HCT116 (cell line): ENCODE data around the gene DCP1B. TPM values are rescaled to one million over a fixed set of nuclear protein-coding genes. Genes with fewer than 3 reads are reported as not detected.

ENCODE experiments used
- ATAC-seq: fragments of 200-7000 bp; cut with Tn5 transposase; 2 replicates; pipeline ENCODE4 v1.9.1; 2020; ENCODE audit warnings: mild to moderate bottlenecking, moderate library complexity
- BruUV-seq: library from RNA; stranded (reverse); fragments of 400-500 nt; replicated peaks from 2 replicates; lab custom pipeline; 2021; lab: Mats Ljungman, UMichigan
- CTCF ChIA-PET: fragments of 300-600 bp; sonication (Branson Sonifier 250); formaldehyde crosslinking; loops from one replicate; lab custom pipeline; 2021; ENCODE audit warnings: antibody characterized with exemption; lab: Charles Lee
- POLR2A ChIA-PET: fragments of 300-600, 350-600 bp; sonication (Branson Sonifier 250); formaldehyde crosslinking; loops from one replicate; lab custom pipeline; 2021; ENCODE audit warnings: antibody characterized with exemption; lab: Charles Lee
- RAD21 ChIA-PET, 2 experiments: fragments of 300-600 bp; sonication (Branson Sonifier 250); formaldehyde crosslinking; loops; one replicate each; lab custom pipeline; 2023; ENCODE audit warnings: low total read pairs in 2 of 2; ENCODE audit not compliant: uncharacterized antibody in 2 of 2, unreplicated experiment in 2 of 2, low non-redundant PET in 1 of 2; lab: Charles Lee
- DNase-seq: peaks from one replicate; pipeline ENCODE4 v3.0.0-alpha.2; 2010; ENCODE audit warnings: low read depth, low spot score
- H2AFZ ChIP-seq: fragments of 200-600 bp; shearing (Covaris generic), sonication (generic); 2 replicates; pipeline ENCODE4 v1.6.1; 2017; ENCODE audit warnings: low read depth, mixed run types, mixed read lengths, antibody characterized with exemption, low read length; ENCODE audit not compliant: poor library complexity, severe bottlenecking
- H3K27ac ChIP-seq: 2 replicates; pipeline ENCODE4 v1.5.1; 2012; ENCODE audit warnings: low read depth, low read length
- H3K27me3 ChIP-seq: fragments of 200-600 bp; sonication (generic); 2 replicates; pipeline ENCODE4 v1.6.1; 2016; ENCODE audit warnings: mixed run types, low read length, mixed read lengths; ENCODE audit not compliant: insufficient read depth
- H3K36me3 ChIP-seq, 2 experiments: fragments of 200-500 bp in 1 of 2; fragments of 200-600 bp in 1 of 2; sonication (Bioruptor generic) in 1 of 2; sonication (generic) in 1 of 2; 2 replicates each; pipeline versions ENCODE4 v1.5.1 to v1.6.1; 2014 to 2016; ENCODE audit warnings: low read length in 2 of 2, inconsistent platforms in 1 of 2, mixed read lengths in 1 of 2, mixed run types in 1 of 2; ENCODE audit not compliant: insufficient read depth in 2 of 2, control insufficient read depth in 1 of 2
- H3K4me1 ChIP-seq, 2 experiments: fragments of 200-600 bp in 1 of 2; sonication (generic) in 1 of 2; 2 replicates each; pipeline versions ENCODE4 v1.5.1 to v1.6.1; 2012 to 2017; ENCODE audit warnings: low read length in 2 of 2, inconsistent platforms in 1 of 2, mild to moderate bottlenecking in 1 of 2, mixed read lengths in 1 of 2, mixed run types in 1 of 2, moderate library complexity in 1 of 2; ENCODE audit not compliant: insufficient read depth in 2 of 2, control insufficient read depth in 1 of 2
- H3K4me2 ChIP-seq: fragments of 200-600 bp; sonication (generic); 2 replicates; pipeline ENCODE4 v1.6.1; 2017; ENCODE audit warnings: mixed run types, low read length, mixed read lengths
- H3K4me3 ChIP-seq, 2 experiments: fragments of 200-600 bp in 1 of 2; sonication (generic) in 1 of 2; replicated peaks in 1 of 2; 2 replicates each; pipeline ENCODE4 v1.5.1; 2011 to 2016; ENCODE audit warnings: low read length in 2 of 2, control low read depth in 1 of 2, low read depth in 1 of 2, mild to moderate bottlenecking in 1 of 2, mixed read lengths in 1 of 2, mixed run types in 1 of 2
- H3K79me2 ChIP-seq: fragments of 200-600 bp; sonication (generic); 2 replicates; pipeline ENCODE4 v1.6.1; 2017; ENCODE audit warnings: mild to moderate bottlenecking, mixed run types, low read length, moderate library complexity, mixed read lengths; ENCODE audit not compliant: insufficient read depth
- H3K9ac ChIP-seq: fragments of 200-600 bp; sonication (generic); 2 replicates; pipeline ENCODE4 v1.6.1; 2016; ENCODE audit warnings: low read length, mixed read lengths
- H3K9me2 ChIP-seq: fragments of 200-600 bp; sonication (generic), shearing (Covaris generic); 2 replicates; pipeline ENCODE4 v1.6.1; 2017; ENCODE audit warnings: mixed run types, mild to moderate bottlenecking, moderate library complexity; ENCODE audit not compliant: insufficient read depth
- H3K9me3 ChIP-seq, 2 experiments: fragments of 200-500 bp in 1 of 2; fragments of 200-600 bp in 1 of 2; sonication (Bioruptor generic) in 1 of 2; sonication (generic) in 1 of 2; 2 replicates each; pipeline ENCODE4 v1.6.1; 2014 to 2017; ENCODE audit warnings: low read length in 2 of 2, mixed read lengths in 2 of 2, inconsistent platforms in 1 of 2, low read depth in 1 of 2, mild to moderate bottlenecking in 1 of 2, mixed run types in 1 of 2, moderate library complexity in 1 of 2; ENCODE audit not compliant: control insufficient read depth in 1 of 2, insufficient read depth in 1 of 2
- H4K20me1 ChIP-seq: fragments of 200-600 bp; sonication (generic), shearing (Covaris generic); 2 replicates; pipeline ENCODE4 v1.6.1; 2017; ENCODE audit warnings: mixed run types, mild to moderate bottlenecking, moderate library complexity; ENCODE audit not compliant: insufficient read depth
- CBX3 ChIP-seq: IDR thresholded peaks from 2 replicates; pipeline ENCODE4 v1.6.1; 2012; ENCODE audit warnings: low read depth
- CEBPB ChIP-seq: IDR thresholded peaks from 2 replicates; pipeline ENCODE4 v1.6.1; 2012; ENCODE audit warnings: low read depth
- EGR1 ChIP-seq: IDR thresholded peaks from 2 replicates; pipeline ENCODE4 v1.6.1; 2012; ENCODE audit warnings: low read depth
- ELF1 ChIP-seq: IDR thresholded peaks from 2 replicates; pipeline ENCODE4 v1.6.1; 2012; ENCODE audit warnings: low read depth, borderline replicate concordance
- EZH2 ChIP-seq: fragments of 200-600 bp; sonication (generic); IDR thresholded peaks from 2 replicates; pipeline ENCODE4 v1.6.1; 2017; ENCODE audit warnings: antibody characterized with exemption, mixed run types
- EZH2phosphoT487 ChIP-seq: fragments of 200-600 bp; IDR thresholded peaks from 2 replicates; pipeline ENCODE4 v1.6.1; 2018; ENCODE audit warnings: antibody characterized with exemption, borderline replicate concordance
- FOSL1 ChIP-seq: IDR thresholded peaks from 2 replicates; pipeline ENCODE4 v1.6.1; 2012; ENCODE audit warnings: low read depth
- JUND ChIP-seq: IDR thresholded peaks from 2 replicates; pipeline ENCODE4 v1.6.1; 2012
- SIN3A ChIP-seq: IDR thresholded peaks from 2 replicates; pipeline ENCODE4 v1.6.1; 2012; ENCODE audit warnings: low read depth
- SP1 ChIP-seq: IDR thresholded peaks from 2 replicates; pipeline ENCODE4 v1.6.1; 2012; ENCODE audit warnings: low read depth
- SRF ChIP-seq: IDR thresholded peaks from 2 replicates; pipeline ENCODE4 v1.6.1; 2012; ENCODE audit warnings: low read depth
- TCF7L2 ChIP-seq: IDR thresholded peaks from 2 replicates; pipeline ENCODE4 v1.7.0; 2011; ENCODE audit warnings: borderline replicate concordance, inconsistent platforms; ENCODE audit not compliant: insufficient read depth, insufficient read length; ENCODE audit errors: extremely low read depth
- YY1 ChIP-seq: IDR thresholded peaks from 2 replicates; pipeline ENCODE4 v1.6.1; 2011; ENCODE audit warnings: low read length, low read depth, moderate library complexity, mild to moderate bottlenecking; ENCODE audit not compliant: insufficient replicate concordance; ENCODE audit errors: extremely low read depth
- ZFX ChIP-seq: fragments of 450-650 bp; IDR thresholded peaks from 2 replicates; pipeline ENCODE4 v1.6.1; 2017
- ZNF274 ChIP-seq: fragments of 200-500 bp; sonication (Bioruptor generic); IDR thresholded peaks from 2 replicates; pipeline ENCODE4 v1.6.1; 2014; ENCODE audit warnings: mild to moderate bottlenecking, low read depth, low read length, inconsistent platforms
- intact Hi-C: fragments of 100-400 bp; cut with micrococcal nuclease; formaldehyde crosslinking; loops from 2 replicates; pipeline ENCODE4 v1.10.0; 2022
- total RNA-seq: library from RNA; stranded (reverse); gene quantifications from one replicate; pipeline ENCODE4 v1.2.1, GENCODE V29; 2021; ENCODE audit not compliant: unreplicated experiment
- TF ChIP-seq, protein P1 (sequence below), 3 experiments: fragments of 200-600 bp in 1 of 3; sonication (generic) in 1 of 3; IDR thresholded peaks in 2 of 3; conservative IDR thresholded peaks in 1 of 3; 2 replicates each; pipeline ENCODE4 v1.5.1; 2012 to 2017; ENCODE audit warnings: low read depth in 2 of 3, low read length in 2 of 3, antibody characterized with exemption in 1 of 3, borderline replicate concordance in 1 of 3, control low read depth in 1 of 3, mild to moderate bottlenecking in 1 of 3, mixed read lengths in 1 of 3, mixed run types in 1 of 3, moderate library complexity in 1 of 3; ENCODE audit not compliant: insufficient read depth in 1 of 3
- TF ChIP-seq, protein P2 (sequence below): IDR thresholded peaks from 2 replicates; pipeline ENCODE4 v1.6.1; 2011; ENCODE audit warnings: mild to moderate bottlenecking, low read length, moderate library complexity; ENCODE audit not compliant: insufficient replicate concordance; ENCODE audit errors: extremely low read depth
- TF ChIP-seq, protein P3 (sequence below): IDR thresholded peaks from 2 replicates; pipeline ENCODE4 v1.6.1; 2012

DCP1B gene
- total RNA-seq, 1 experiment from 2014 or later = 13.8 TPM

DNA sequence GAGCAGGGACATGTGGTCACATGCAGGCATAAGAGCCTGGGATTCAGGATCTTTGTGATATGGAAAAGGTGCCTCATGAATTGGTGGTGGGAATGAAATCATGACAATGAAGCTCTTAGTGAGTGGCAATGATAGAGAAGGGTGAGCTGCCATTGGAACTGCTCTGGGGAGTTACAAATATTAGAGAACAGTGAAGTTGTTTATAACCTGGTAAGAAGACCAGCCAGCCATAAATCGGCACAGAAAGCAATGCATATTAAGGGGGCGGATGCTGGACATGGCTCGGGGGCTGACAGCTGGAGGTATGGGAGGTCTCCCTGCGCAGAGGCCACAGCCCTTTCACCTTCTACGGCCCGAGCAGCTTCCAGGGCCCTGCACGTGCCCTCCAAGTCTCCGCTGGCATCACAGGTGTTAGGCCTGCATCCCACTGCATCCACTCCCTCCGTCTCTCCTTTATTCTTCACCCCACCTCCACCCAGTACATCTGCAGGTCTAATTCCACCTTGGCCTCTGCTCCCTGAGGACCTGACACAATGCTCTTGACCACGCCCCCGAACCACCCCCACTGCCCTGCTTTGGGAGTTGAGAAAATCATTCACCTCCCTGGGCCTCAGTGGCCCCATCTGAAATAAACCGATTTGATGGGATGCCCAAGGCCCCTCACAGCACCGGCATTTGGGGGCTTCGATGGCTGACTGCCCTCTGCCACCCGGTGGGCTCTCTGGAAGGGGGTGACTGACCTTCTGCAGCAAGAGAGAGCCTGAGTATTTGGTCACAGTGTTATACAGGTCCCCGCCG lies 89.9 kb downstream of the DCP1B start:
- Histone ChIP-seq H3K27me3 (no peaks in the 10 kb centered on the region), H3K4me1 (peaks cover 0 to 7% of the 10 kb centered on the region in 2 experiments; a peak in 1 of 4 replicates), H3K9me2 (no peaks in the 10 kb centered on the region), H3K79me2 (no peaks in the 10 kb centered on the region), H4K20me1 (no peaks in the 10 kb centered on the region), H3K36me3 (no peaks in the 10 kb centered on the region), H2AFZ (no peak overlapping the region), H3K9ac (no peak overlapping the region), H3K27ac (no peak overlapping the region), H3K9me3 (no peaks in the 10 kb centered on the region), H3K4me2 (no peak overlapping the region), H3K4me3 (no peak overlapping the region)
- CTCF ChIA-PET = no interaction called here
- POLR2A ChIA-PET = no interaction called here
- no TSS peak for BruUV-seq
- RAD21 ChIA-PET = no interaction called here
- no peak for ATAC-seq
- TF ChIP-seq SRF (no peak), CEBPB (no peak), ELF1 (no peak), FOSL1 (no peak), TCF7L2 (no peak), SP1 (no peak), EGR1 (no peak), YY1 (no peak), CBX3 (no peak), SIN3A (no peak), ZFX (no peak), EZH2 (no peak), JUND (no peak), ZNF274 (no peak), EZH2phosphoT487 (no peak)
- TF ChIP-seq, protein P1, sequence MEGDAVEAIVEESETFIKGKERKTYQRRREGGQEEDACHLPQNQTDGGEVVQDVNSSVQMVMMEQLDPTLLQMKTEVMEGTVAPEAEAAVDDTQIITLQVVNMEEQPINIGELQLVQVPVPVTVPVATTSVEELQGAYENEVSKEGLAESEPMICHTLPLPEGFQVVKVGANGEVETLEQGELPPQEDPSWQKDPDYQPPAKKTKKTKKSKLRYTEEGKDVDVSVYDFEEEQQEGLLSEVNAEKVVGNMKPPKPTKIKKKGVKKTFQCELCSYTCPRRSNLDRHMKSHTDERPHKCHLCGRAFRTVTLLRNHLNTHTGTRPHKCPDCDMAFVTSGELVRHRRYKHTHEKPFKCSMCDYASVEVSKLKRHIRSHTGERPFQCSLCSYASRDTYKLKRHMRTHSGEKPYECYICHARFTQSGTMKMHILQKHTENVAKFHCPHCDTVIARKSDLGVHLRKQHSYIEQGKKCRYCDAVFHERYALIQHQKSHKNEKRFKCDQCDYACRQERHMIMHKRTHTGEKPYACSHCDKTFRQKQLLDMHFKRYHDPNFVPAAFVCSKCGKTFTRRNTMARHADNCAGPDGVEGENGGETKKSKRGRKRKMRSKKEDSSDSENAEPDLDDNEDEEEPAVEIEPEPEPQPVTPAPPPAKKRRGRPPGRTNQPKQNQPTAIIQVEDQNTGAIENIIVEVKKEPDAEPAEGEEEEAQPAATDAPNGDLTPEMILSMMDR (IDR thresholded peaks at IDR 0.05 in 2 of 3, conservative IDR thresholded peaks at IDR 0.05 in 1 of 3; ENCODE audit: borderline replicate concordance in 1 of 3, insufficient read depth in 1 of 3, low read depth in 2 of 3, low read length in 2 of 3) = no peak
- TF ChIP-seq, protein P2, sequence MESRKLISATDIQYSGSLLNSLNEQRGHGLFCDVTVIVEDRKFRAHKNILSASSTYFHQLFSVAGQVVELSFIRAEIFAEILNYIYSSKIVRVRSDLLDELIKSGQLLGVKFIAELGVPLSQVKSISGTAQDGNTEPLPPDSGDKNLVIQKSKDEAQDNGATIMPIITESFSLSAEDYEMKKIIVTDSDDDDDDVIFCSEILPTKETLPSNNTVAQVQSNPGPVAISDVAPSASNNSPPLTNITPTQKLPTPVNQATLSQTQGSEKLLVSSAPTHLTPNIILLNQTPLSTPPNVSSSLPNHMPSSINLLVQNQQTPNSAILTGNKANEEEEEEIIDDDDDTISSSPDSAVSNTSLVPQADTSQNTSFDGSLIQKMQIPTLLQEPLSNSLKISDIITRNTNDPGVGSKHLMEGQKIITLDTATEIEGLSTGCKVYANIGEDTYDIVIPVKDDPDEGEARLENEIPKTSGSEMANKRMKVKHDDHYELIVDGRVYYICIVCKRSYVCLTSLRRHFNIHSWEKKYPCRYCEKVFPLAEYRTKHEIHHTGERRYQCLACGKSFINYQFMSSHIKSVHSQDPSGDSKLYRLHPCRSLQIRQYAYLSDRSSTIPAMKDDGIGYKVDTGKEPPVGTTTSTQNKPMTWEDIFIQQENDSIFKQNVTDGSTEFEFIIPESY = no peak
- TF ChIP-seq, protein P3, sequence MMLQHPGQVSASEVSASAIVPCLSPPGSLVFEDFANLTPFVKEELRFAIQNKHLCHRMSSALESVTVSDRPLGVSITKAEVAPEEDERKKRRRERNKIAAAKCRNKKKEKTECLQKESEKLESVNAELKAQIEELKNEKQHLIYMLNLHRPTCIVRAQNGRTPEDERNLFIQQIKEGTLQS = no peak
- intact Hi-C loops = no loop called here
- DNase-seq = no peak
